ENCODE measurements around the gene RSPH4A. TPM values are rescaled to one million over a fixed set of nuclear protein-coding genes. Genes with fewer than 3 reads are reported as not detected.
"Not testable (repeated sequence)": the region's sequence is repeated elsewhere in the genome, so short reads cannot be mapped to it uniquely, and the experiment has no call there.

Gene RSPH4A
- total RNA-seq, 1 experiment from 2014 or later = not detected

DNA sequence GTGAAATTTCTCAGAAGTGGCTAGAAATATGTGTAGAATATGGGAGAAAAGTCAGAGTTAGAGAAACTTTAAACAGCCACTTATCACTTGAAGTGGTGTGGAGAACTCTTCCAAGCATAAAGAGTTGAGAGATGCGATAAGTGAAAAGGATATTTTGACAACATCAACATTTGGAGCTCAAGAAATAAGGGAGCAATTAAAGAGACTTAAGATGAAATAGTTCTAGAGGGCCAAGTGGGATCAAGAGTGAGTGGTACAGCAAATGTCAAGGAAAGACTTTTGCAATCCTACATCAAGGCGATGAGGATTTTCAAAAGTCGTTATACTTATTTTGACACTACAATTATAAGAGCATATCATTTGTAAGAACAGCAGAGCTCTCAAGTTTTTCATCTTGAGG lies 9.6 kb downstream of the RSPH4A start:
- DNase-seq (ENCODE audit: low spot score) = no peak

- no peak for DNase-seq (ENCODE audit: low spot score)
Observed at GRCh38 chr6:116629563-116629981, 13.3 kb downstream of the RSPH4A start.

GRCh38 chr6:116631379-116631990 lies 15.2 kb downstream of the RSPH4A start:
- no peak for DNase-seq (ENCODE audit: low spot score)

- DNase-seq (ENCODE audit: low spot score) = no peak
Observed at GRCh38 chr6:116633685-116634084, 17.4 kb downstream of the RSPH4A start.

DNA sequence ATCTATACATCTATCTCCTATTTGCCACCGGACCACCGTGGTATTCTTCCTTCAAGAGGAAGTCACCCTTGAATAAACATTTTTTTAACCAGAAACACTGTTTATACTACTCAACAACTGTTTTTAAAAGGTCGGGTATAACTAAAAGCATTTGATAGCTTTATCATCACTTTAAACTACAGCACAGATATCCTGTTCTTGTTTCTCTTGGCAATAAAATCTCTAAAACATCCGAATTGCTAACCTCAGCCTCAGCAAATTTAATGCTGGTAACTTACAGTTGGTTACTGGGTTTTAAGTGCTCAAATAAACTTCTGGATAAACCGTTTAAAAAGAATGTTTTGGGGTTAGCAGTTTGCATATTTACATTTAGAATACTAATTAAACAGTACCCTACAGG lies 31.9 kb downstream of the RSPH4A start:
- no peak for DNase-seq (ENCODE audit: low spot score)

GRCh38 chr6:116649129-116649528 lies 32.9 kb downstream of the RSPH4A start:
- DNase-seq (ENCODE audit: low spot score) = no peak

GRCh38 chr6:116651916-116652315 lies 35.6 kb downstream of the RSPH4A start:
- DNase-seq (ENCODE audit: low spot score) = no peak

- DNase-seq (ENCODE audit: low spot score) = no peak
Observed at GRCh38 chr6:116661594-116661993, 45.3 kb downstream of the RSPH4A start.

DNA sequence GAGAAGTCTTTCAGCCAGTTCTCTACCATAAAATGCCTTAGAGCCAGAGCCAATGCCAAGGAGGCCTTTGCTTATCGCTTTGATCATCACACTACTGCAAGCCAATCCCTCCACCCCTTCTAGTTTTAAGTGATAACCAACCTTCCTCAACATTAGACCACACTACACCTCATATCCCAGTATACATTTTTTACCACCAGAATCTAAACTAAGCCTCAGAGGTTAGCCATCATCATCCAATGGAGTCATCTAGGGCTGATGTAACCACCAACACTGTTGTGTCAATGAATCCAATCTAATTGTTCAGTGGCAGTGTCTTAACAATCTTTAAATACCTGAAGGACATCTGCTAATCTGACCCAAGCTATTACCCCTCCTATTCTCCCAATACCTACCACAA lies 45.9 kb downstream of the RSPH4A start:
- no peak for DNase-seq (ENCODE audit: low spot score)

DNA sequence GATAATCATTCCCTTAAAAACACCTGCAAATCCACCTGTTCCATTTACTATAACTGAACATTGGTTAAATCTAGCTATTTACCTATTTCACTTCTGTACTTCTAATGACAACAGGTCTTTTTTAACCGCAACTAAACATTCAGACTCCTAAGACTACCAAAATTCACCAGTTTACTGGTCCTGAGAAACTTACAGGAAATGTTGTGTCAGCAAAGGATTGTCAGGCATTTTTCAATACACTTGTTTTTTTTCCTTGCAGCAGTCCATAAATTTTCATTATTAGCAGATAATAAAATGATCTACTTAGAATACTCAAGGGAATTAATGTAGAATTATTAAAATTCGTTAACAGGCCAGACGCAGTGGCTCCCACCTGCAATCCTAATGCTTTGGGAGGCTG lies 47.0 kb downstream of the RSPH4A start:
- DNase-seq (ENCODE audit: low spot score) = no peak

DNA sequence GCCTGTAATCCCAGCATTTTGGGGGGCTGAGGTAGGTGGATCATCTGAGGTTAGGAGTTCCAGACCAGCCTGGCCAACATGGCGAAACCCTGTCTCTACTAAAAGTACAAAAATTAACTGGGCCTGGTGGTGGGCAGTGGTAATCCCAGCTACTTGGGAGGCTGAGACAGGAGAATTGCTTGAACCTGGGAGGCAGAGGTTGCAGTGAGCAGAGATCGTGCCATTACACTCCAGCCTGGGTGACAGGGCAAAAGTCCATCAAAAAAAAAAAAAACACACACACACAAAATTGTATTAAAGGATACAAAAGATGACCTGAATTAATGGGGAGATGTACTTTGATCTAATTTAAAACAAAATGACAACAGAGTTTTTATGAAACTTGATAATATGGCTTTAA lies 47.9 kb downstream of the RSPH4A start:
- DNase-seq (ENCODE audit: low spot score) = not testable (repeated sequence)

GRCh38 chr6:116665464-116665863 lies 49.2 kb downstream of the RSPH4A start:
- DNase-seq (ENCODE audit: low spot score) = no peak

GRCh38 chr6:116666869-116667268 lies 50.6 kb downstream of the RSPH4A start:
- DNase-seq (ENCODE audit: low spot score) = no peak

GRCh38 chr6:116667623-116668022 lies 51.3 kb downstream of the RSPH4A start:
- no peak for DNase-seq (ENCODE audit: low spot score)

- no peak for DNase-seq (ENCODE audit: low spot score)
Observed at GRCh38 chr6:116672306-116672705, 56.0 kb downstream of the RSPH4A start.

- DNase-seq (ENCODE audit: low spot score) = no peak
Observed at GRCh38 chr6:116676021-116676420, 59.7 kb downstream of the RSPH4A start.

- DNase-seq (ENCODE audit: low spot score) = peak; percentile 77
Observed at GRCh38 chr6:116680880-116681672, 64.8 kb downstream of the RSPH4A start, which contains the start of gene KPNA5. KPNA5 (plus strand) TSS chr6:116681211; CDS start chr6:116681335, 124 bp downstream.

GRCh38 chr6:116682334-116682712 lies 66.0 kb downstream of the RSPH4A start:
- peak; percentile 50 for DNase-seq (ENCODE audit: low spot score)

Other genes with a start within 250 kb of the RSPH4A start
- gene DSE, start 245.5 kb upstream of the RSPH4A start, total RNA-seq (2014; rRNA removed; shearing (Covaris generic)) = 32.0 and 40.8 TPM in 2 replicates
- gene CALHM6, start 155.1 kb upstream of the RSPH4A start, total RNA-seq (2014; rRNA removed; shearing (Covaris generic)) = not detected in 2 replicates
- 3.8 and 4.1 TPM in 2 replicates for gene CALHM5, start 104.8 kb upstream of the RSPH4A start, total RNA-seq (2014; rRNA removed; shearing (Covaris generic))
- not detected in 2 replicates for gene TRAPPC3L, start 70.8 kb upstream of the RSPH4A start, total RNA-seq (2014; rRNA removed; shearing (Covaris generic))
- gene CALHM4, start 62.7 kb upstream of the RSPH4A start, total RNA-seq (2014; rRNA removed; shearing (Covaris generic)) = not detected in 2 replicates
- gene RWDD1, start 45.0 kb upstream of the RSPH4A start, total RNA-seq (2014; rRNA removed; shearing (Covaris generic)) = 51.8 and 93.1 TPM in 2 replicates
- gene ZUP1, start 52.3 kb downstream of the RSPH4A start, total RNA-seq (2014; rRNA removed; shearing (Covaris generic)) = 19.0 and 20.1 TPM in 2 replicates
- 5.2 and 6.0 TPM in 2 replicates for gene KPNA5, start 64.7 kb downstream of the RSPH4A start, total RNA-seq (2014; rRNA removed; shearing (Covaris generic))
- gene FAM162B, start 149.2 kb downstream of the RSPH4A start, total RNA-seq (2014; rRNA removed; shearing (Covaris generic)) = not detected in 2 replicates
- not detected in 2 replicates for gene GPRC6A, start 212.6 kb downstream of the RSPH4A start, total RNA-seq (2014; rRNA removed; shearing (Covaris generic))

Data from A172 (cell line).